Measurements from ENCODE around the gene DHRSX. TPM values are rescaled to one million over a fixed set of nuclear protein-coding genes. Genes with fewer than 3 reads are reported as not detected.

The DHRSX gene
- total RNA-seq, 6 donors from 2014 or later = 18.2 to 34.8 (median 21.2) TPM

DNA sequence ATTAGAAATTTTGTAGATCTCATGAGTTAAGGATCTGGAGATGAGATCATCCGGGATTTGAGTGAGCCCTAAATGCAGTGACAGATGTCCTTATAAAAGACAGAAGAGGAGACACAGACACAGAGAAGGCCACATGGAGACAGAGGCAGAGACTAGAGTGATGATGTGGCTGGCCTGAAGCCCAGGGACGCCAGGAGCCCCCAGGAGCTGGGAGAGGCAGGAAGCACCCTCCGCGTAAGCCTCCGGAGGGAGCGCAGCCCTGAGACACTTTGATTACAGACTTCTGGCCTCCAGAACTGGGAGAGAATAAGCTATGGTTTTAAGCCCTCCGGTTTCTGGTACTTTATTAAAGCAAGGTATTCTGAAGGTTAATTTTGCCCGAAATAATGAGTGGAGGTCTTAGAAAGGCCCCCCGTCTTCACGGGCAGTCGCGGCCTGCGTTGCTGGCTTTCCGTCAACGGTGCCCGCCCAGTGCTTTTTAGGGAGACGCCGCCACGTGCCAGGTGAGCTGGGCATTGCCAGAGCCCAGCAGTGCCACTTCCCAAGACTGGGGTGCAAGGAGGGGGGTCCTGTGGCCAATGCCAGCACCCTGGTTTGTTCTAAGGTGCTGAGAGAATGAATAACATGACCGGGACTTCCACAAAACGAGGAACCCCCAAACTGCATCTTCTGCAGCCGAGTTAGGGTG, 8.1 kb downstream of the DHRSX start:
- peaks cover 16 to 40% (median 31%) of the 10 kb centered on the region in 4 donors for H3K36me3 ChIP-seq
- no peak overlapping the region for H3K4me3 ChIP-seq
- H3K4me1 ChIP-seq = peaks cover 2 to 10% (median 8%) of the 10 kb centered on the region in 4 donors
- no peak overlapping the region for H3K27ac ChIP-seq
- WGBS, 2 donors = 88 to 96% methylated on average over 16 to 22 of the region's 22 CpGs
- DNase-seq (peak in 1 of 2 donors; percentile 47), ATAC-seq (ENCODE audit: low FRiP score in 2 of 2) (no peak)
- no peak for TF ChIP-seq POLR2AphosphoS5 (IDR thresholded peaks at IDR 0.05)
- TF ChIP-seq, protein P1, sequence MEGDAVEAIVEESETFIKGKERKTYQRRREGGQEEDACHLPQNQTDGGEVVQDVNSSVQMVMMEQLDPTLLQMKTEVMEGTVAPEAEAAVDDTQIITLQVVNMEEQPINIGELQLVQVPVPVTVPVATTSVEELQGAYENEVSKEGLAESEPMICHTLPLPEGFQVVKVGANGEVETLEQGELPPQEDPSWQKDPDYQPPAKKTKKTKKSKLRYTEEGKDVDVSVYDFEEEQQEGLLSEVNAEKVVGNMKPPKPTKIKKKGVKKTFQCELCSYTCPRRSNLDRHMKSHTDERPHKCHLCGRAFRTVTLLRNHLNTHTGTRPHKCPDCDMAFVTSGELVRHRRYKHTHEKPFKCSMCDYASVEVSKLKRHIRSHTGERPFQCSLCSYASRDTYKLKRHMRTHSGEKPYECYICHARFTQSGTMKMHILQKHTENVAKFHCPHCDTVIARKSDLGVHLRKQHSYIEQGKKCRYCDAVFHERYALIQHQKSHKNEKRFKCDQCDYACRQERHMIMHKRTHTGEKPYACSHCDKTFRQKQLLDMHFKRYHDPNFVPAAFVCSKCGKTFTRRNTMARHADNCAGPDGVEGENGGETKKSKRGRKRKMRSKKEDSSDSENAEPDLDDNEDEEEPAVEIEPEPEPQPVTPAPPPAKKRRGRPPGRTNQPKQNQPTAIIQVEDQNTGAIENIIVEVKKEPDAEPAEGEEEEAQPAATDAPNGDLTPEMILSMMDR (IDR thresholded peaks at IDR 0.05) = no peak
- no peaks in the 10 kb centered on the region for H3K9me3 ChIP-seq
- H3K27me3 ChIP-seq = no peaks in the 10 kb centered on the region

DNA sequence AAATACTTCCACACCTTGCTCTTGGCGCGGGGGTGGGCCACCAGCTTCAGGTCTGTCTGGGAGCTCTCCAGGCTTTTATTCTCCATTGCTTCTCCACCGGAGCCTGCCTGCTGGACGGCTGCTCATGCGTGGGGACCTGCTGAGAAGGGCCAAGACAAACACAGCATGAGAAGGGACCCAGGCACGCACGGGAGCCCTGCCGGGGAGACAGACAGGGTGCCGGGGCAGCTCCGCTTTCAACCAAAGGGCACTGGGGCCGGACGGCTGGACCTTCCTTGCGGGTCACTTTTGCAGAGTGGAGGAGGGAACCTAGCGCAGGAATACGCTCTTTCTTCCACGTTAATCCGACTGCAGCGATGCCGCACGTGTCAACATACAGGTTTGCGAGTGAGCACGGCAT, 10.1 kb downstream of the DHRSX start:
- Histone ChIP-seq H3K36me3 (peaks cover 16 to 54% (median 37%) of the 10 kb centered on the region in 4 donors), H3K27me3 (no peaks in the 10 kb centered on the region), H3K4me1 (peaks cover 0 to 4% (median 0%) of the 10 kb centered on the region in 4 donors), H3K4me3 (no peak overlapping the region), H3K9me3 (no peaks in the 10 kb centered on the region), H3K27ac (no peak overlapping the region)
- DNase-seq (peak in 1 of 2 donors; percentile 66), ATAC-seq (ENCODE audit: low FRiP score in 2 of 2) (no peak)
- TF ChIP-seq POLR2A (IDR thresholded peaks at IDR 0.05) (no peak), EP300 (IDR thresholded peaks at IDR 0.05) (no peak), POLR2AphosphoS5 (IDR thresholded peaks at IDR 0.05) (no peak)
- TF ChIP-seq, protein P1 (IDR thresholded peaks at IDR 0.05) = no peak
- WGBS, 2 donors = 94 to 97% methylated on average over 21 to 22 of the region's 22 CpGs

DNA sequence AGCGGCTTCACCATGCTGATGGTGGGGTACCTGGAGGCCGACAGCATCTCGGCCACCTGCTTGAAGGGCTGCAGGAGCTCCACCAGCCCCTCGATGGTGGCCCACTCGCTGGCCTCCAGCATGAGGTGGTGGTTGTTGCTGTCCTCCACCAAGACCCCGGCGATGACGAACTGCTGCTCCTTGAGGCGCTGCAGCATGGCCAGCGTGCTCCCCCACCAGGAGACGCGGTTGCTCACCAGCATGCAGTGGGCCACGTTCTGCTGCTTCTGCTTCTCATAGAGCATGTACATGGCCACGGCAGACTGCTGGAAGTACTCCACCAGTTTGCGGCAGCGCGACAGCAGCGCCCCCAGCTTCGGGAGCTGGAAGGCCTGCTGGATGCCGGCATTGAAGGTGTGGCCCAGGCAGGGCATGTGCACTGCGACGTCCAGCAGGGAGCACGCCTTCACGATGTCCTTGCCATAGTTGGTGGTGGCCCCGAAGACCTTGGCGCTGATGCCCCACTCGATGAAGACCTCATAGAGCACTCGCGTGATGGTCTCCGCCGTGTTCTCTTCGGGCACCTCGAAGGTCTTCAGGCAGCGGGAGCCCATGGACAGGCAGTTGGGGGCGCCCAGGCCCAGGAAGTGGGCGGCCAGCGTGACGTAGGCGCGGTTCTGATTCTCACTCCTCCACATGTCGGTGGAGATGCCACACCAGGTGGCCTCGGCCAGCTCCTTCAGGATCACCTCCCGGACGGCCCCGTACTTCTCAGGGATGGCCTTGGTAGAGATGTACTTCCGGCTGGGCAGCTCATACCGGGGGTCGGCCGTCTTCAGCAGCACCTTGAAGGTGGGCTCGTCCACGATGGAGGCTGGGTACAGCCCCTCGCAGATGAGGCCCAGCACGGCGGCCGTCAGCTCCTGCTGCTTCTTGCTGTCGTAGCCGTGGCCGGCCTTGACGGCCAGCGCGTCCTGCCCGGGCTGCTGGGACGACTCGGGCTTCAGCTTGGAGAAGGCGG, 11.0 kb downstream of the DHRSX start:
- Histone ChIP-seq H3K4me1 (peaks cover 0 to 4% (median 0%) of the 10 kb centered on the region in 4 donors), H3K36me3 (peaks cover 16 to 50% (median 36%) of the 10 kb centered on the region in 4 donors), H3K4me3 (no peak overlapping the region), H3K27me3 (no peaks in the 10 kb centered on the region), H3K9me3 (no peaks in the 10 kb centered on the region), H3K27ac (no peak overlapping the region)
- ATAC-seq (ENCODE audit: low FRiP score in 2 of 2) = peak; percentile 12 to 31
- peak in 1 of 2 donors; percentile 79 for DNase-seq
- 99% methylated on average over 31 to 36 of the region's 65 CpGs for WGBS, 2 donors
- TF ChIP-seq POLR2A (IDR thresholded peaks at IDR 0.05) = no peak
- TF ChIP-seq EP300 (IDR thresholded peaks at IDR 0.05) = no peak

DNA sequence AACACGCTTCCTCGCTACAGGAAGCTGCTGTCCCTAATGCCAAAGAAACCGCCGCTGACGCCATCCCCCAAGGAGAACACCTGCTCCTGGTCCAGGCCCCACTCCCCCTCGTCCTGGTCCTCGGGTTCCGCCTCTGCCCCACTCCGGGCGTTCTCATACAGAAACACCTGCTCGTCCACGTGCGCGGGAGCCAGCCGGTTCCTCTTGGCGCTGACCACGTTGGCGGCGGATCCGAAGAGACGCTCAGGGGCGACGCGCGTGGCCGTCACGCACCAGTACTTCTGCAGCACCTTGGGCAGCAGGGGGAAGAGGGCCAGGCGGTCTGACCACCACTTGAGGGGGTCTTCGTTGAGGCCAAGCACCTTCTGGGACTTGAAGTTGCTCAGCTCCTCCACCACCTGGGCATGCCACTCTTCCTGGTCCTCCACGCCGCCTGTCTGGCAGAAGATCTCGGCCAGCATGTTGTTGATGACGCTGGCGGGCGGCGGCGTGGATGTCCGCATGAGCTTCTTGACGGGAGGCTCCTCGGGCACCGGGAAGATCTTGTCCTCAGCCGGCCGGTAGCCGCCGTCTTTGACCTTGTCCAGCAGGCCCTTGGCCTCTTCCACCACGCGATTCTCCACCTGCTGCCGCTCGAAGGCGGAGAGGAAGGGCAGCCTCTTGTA, 12.0 kb downstream of the DHRSX start:
- Histone ChIP-seq H3K27ac (no peak overlapping the region), H3K27me3 (no peaks in the 10 kb centered on the region), H3K9me3 (no peaks in the 10 kb centered on the region), H3K4me1 (peaks cover 0 to 4% (median 0%) of the 10 kb centered on the region in 4 donors), H3K4me3 (no peak overlapping the region), H3K36me3 (peaks cover 16 to 50% (median 36%) of the 10 kb centered on the region in 4 donors)
- no peak for ATAC-seq (ENCODE audit: low FRiP score in 2 of 2)
- peak in 1 of 2 donors; percentile 82 for DNase-seq
- 99% methylated on average over 38 to 50 of the region's 50 CpGs for WGBS, 2 donors
- TF ChIP-seq POLR2A (IDR thresholded peaks at IDR 0.05) (no peak), POLR2AphosphoS5 (IDR thresholded peaks at IDR 0.05) (no peak), EP300 (IDR thresholded peaks at IDR 0.05) (no peak)
- TF ChIP-seq, protein P1 (IDR thresholded peaks at IDR 0.05) = no peak

All from upper lobe of left lung (tissue), 6 donors.